HG02938 (cell line): ENCODE results near the gene SLC4A8.

Experiments used
- ATAC-seq: cut with Tn5 transposase; IDR thresholded peaks from one replicate; pipeline ENCODE4 v1.9.1; 2021; ENCODE audit warnings: mild to moderate bottlenecking, moderate library complexity; ENCODE audit not compliant: unreplicated experiment

Gene SLC4A8

GRCh38 chr12:51393676-51394545 is 30.7 kb upstream of the SLC4A8 start:
- no peak for ATAC-seq

GRCh38 chr12:51395283-51396230 is 29.1 kb upstream of the SLC4A8 start:
- no peak for ATAC-seq

GRCh38 chr12:51397670-51398069 is 27.0 kb upstream of the SLC4A8 start:
- ATAC-seq, result no peak

GRCh38 chr12:51399891-51400290 is 24.7 kb upstream of the SLC4A8 start:
- ATAC-seq, result no peak

GRCh38 chr12:51401020-51401419 is 23.6 kb upstream of the SLC4A8 start:
- ATAC-seq, result no peak

GRCh38 chr12:51401486-51401885 is 23.1 kb upstream of the SLC4A8 start:
- no peak for ATAC-seq

GRCh38 chr12:51401900-51402299 is 22.7 kb upstream of the SLC4A8 start:
- no peak for ATAC-seq

GRCh38 chr12:51403159-51403558 is 21.5 kb upstream of the SLC4A8 start:
- ATAC-seq, result no peak

- ATAC-seq, result no peak
These were observed 20.9 kb upstream of the SLC4A8 start for GRCh38 chr12:51403681-51404136.

- ATAC-seq, result no peak
These were observed 20.0 kb upstream of the SLC4A8 start for GRCh38 chr12:51404627-51405026.

GRCh38 chr12:51405801-51406207 is 18.8 kb upstream of the SLC4A8 start:
- ATAC-seq, result no peak

- no peak for ATAC-seq
These were observed 18.3 kb upstream of the SLC4A8 start for GRCh38 chr12:51406290-51406689.

- ATAC-seq, result no peak
These were observed 17.8 kb upstream of the SLC4A8 start for GRCh38 chr12:51406859-51407258.

GRCh38 chr12:51407604-51408003 is 17.0 kb upstream of the SLC4A8 start:
- no peak for ATAC-seq

GRCh38 chr12:51409846-51410245 is 14.8 kb upstream of the SLC4A8 start:
- no peak for ATAC-seq

- no peak for ATAC-seq
These were observed 11.5 kb upstream of the SLC4A8 start for GRCh38 chr12:51413149-51413548.

- no peak for ATAC-seq
These were observed 10.8 kb upstream of the SLC4A8 start for GRCh38 chr12:51413791-51414190.

GRCh38 chr12:51415931-51416330 is 8.7 kb upstream of the SLC4A8 start:
- no peak for ATAC-seq

- no peak for ATAC-seq
These were observed 6.8 kb upstream of the SLC4A8 start for GRCh38 chr12:51417826-51418225.

GRCh38 chr12:51419425-51420193 is 5.0 kb upstream of the SLC4A8 start:
- ATAC-seq, result no peak
